Forelimb muscle (tissue), 1 donor: ENCODE results near the gene PSMD2. TPM values are rescaled to one million over a fixed set of nuclear protein-coding genes. Genes with fewer than 3 reads are reported as not detected.

ENCODE experiments used
- DNase-seq: peaks from one replicate; pipeline ENCODE4 v3.0.0-alpha.2; 2013; ENCODE audit warnings: low read depth
- polyA plus RNA-seq: library from polyadenylated mRNA; unstranded; fragments of 120-200 nt; gene quantifications from one replicate; pipeline ENCODE4 v1.2.1, GENCODE V29; 2013; ENCODE audit not compliant: insufficient read length

The PSMD2 gene
- polyA plus RNA-seq, 1 donor, result 163 TPM

DNA sequence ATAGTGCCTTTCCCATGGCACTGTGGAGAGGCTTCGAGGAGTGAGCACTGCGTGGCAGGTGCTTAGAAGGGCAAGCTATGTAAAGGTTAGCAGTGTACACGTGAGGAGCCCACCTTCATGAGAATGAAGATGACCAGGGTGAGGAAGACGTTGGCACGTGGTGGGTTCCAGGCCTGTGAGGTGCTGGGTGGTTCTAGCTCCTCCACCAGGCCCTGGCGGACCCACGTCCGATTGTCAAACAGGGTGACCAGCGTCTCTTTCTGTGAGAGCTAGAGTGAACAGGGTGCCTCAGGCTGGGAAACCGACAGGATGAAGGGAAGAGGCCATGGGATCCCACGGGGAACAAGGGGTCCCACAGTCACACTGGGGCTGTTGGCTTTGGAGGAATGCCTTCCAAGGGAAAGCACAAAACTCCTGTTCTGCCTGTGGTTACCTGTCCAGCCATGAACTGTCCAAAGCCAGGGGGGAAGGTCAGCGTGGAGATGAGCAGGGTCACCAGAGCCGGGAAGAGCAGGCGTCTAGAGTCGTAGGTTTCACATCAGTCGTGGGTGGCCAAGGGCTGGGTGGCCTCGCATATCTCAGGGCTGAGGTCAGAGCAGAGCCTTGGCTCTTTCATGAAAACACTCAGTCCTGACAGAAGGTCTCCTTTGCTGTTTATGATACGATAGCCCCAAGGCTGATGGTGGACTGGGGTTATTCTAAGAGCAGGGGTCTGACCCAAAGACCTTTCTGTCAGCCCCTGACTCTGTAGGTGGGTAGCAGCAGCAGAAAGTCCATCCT lies 56.4 kb downstream of the PSMD2 start:
- DNase-seq, result no peak

DNA sequence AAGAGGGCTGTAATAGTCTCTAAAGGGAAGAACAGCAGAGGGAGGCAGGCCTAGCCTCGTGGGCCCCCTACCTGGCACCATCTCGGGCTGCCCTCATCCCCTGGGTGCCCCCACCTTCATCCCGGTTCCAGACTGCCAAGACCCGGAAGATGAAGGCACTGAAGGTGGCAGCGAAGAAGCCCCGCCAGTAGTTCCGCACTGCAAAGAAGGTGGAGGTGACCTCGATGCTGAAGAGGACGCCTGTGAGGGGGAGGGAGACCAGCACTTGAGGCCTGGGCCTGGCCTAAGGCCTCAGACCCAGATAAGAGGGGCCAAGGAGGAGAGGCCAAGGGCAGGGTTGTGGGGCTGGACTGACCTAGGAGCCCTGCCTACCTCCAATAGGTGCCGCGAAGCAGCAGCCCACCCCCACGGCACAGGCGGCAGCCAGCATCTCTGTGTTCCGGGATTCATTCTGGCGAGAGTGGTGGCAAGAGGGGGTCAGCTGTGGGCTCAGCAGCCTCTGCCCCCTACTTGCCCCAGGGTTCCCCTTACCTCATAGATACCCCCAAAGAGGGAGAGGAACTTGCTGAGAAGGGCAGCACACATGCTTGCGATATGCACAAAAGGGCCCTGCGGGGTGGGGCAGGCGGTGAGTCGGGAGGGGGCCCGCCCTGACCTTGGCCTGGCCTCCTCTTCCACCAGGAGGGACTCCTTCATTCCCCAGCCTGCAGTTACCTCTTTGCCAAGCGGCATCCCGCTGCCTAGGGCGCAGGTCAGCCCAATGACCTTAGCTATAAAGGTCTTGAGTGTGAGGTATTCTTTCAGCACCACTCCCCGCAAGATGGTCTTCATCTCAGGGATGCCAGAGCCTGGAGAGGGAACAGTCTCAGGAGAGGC lies 58.4 kb downstream of the PSMD2 start:
- DNase-seq, result no peak

DNA sequence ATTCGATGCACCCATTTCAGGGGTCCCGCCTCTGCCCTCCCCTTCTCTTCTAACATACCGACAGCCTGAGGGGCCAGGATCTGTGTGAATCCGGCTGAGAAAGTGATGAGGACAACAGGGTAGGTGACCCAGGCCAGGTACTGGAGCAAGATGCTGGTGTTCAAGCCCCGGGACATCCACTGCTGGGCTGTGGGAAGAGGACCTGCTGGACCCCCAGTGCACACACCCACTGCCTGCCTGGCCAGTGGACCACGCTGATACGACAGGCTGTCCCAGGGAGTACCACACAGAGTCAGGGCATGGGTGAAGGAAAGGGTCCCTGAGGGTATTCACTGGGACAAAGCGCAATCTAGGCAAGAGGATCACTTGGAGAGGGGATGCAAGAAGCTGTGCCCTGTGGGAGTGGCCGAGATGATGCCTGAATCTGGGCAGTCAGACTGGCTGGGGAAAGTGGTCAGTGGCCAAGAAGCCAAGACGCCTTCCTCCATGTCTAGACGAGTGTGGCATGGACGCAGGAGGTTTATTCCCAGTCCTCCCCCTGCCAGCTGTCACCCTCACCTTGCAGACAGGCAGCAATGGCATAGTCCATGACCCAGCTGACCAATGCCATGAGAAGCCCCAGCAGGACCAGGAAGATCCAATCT lies 59.2 kb downstream of the PSMD2 start:
- DNase-seq, result no peak

Other genes starting within 250 kb of the PSMD2 start
- not detected for gene HTR3C, start 246.2 kb upstream of the PSMD2 start, polyA plus RNA-seq
- gene HTR3E, start 202.2 kb upstream of the PSMD2 start, polyA plus RNA-seq, result not detected
- 36.4 TPM for gene EIF2B5, start 163.9 kb upstream of the PSMD2 start, polyA plus RNA-seq
- 85.7 TPM for gene DVL3, start 143.9 kb upstream of the PSMD2 start, polyA plus RNA-seq
- 177 TPM for gene AP2M1, start 124.4 kb upstream of the PSMD2 start, polyA plus RNA-seq
- 53.2 TPM for gene ABCF3, start 113.0 kb upstream of the PSMD2 start, polyA plus RNA-seq
- gene VWA5B2, start 69.7 kb upstream of the PSMD2 start, polyA plus RNA-seq, result 0.40 TPM
- 21.5 TPM for gene ALG3, start 50.3 kb upstream of the PSMD2 start, polyA plus RNA-seq
- 1.4 TPM for gene EEF1AKMT4, start 49.6 kb upstream of the PSMD2 start, polyA plus RNA-seq
- not detected for gene CAMK2N2, start 37.7 kb upstream of the PSMD2 start, polyA plus RNA-seq
- gene ECE2, start 23.2 kb upstream of the PSMD2 start, polyA plus RNA-seq, result not detected
- 171 TPM for gene EIF4G1, start 15.4 kb downstream of the PSMD2 start, polyA plus RNA-seq
- gene FAM131A, start 38.4 kb downstream of the PSMD2 start, polyA plus RNA-seq, result 8.8 TPM
- 3.7 TPM for gene CLCN2, start 62.4 kb downstream of the PSMD2 start, polyA plus RNA-seq
- gene POLR2H, start 62.5 kb downstream of the PSMD2 start, polyA plus RNA-seq, result 45.6 TPM
- 1.8 TPM for gene THPO, start 79.0 kb downstream of the PSMD2 start, polyA plus RNA-seq
- 19.2 TPM for gene CHRD, start 80.8 kb downstream of the PSMD2 start, polyA plus RNA-seq